HCT116 (cell line): ENCODE results near the gene A2M. TPM values are rescaled to one million over a fixed set of nuclear protein-coding genes. Genes with fewer than 3 reads are reported as not detected.

Source experiments
- ATAC-seq: fragments of 200-7000 bp; cut with Tn5 transposase; 2 replicates; pipeline ENCODE4 v1.9.1; 2020; ENCODE audit warnings: mild to moderate bottlenecking, moderate library complexity
- BruUV-seq: library from RNA; stranded (reverse); fragments of 400-500 nt; replicated peaks from 2 replicates; lab custom pipeline; 2021; lab: Mats Ljungman, UMichigan
- CTCF ChIA-PET: fragments of 300-600 bp; sonication (Branson Sonifier 250); formaldehyde crosslinking; loops from one replicate; lab custom pipeline; 2021; ENCODE audit warnings: antibody characterized with exemption; lab: Charles Lee
- POLR2A ChIA-PET: fragments of 300-600, 350-600 bp; sonication (Branson Sonifier 250); formaldehyde crosslinking; loops from one replicate; lab custom pipeline; 2021; ENCODE audit warnings: antibody characterized with exemption; lab: Charles Lee
- RAD21 ChIA-PET, 2 experiments: fragments of 300-600 bp; sonication (Branson Sonifier 250); formaldehyde crosslinking; loops; one replicate each; lab custom pipeline; 2023; ENCODE audit warnings: low total read pairs in 2 of 2; ENCODE audit not compliant: uncharacterized antibody in 2 of 2, unreplicated experiment in 2 of 2, low non-redundant PET in 1 of 2; lab: Charles Lee
- DNase-seq: peaks from one replicate; pipeline ENCODE4 v3.0.0-alpha.2; 2010; ENCODE audit warnings: low read depth, low spot score
- H2AFZ ChIP-seq: fragments of 200-600 bp; shearing (Covaris generic), sonication (generic); 2 replicates; pipeline ENCODE4 v1.6.1; 2017; ENCODE audit warnings: low read depth, mixed run types, mixed read lengths, antibody characterized with exemption, low read length; ENCODE audit not compliant: poor library complexity, severe bottlenecking
- H3K27ac ChIP-seq: 2 replicates; pipeline ENCODE4 v1.5.1; 2012; ENCODE audit warnings: low read depth, low read length
- H3K27me3 ChIP-seq: fragments of 200-600 bp; sonication (generic); 2 replicates; pipeline ENCODE4 v1.6.1; 2016; ENCODE audit warnings: mixed run types, low read length, mixed read lengths; ENCODE audit not compliant: insufficient read depth
- H3K36me3 ChIP-seq, 2 experiments: fragments of 200-500 bp in 1 of 2; fragments of 200-600 bp in 1 of 2; sonication (Bioruptor generic) in 1 of 2; sonication (generic) in 1 of 2; 2 replicates each; pipeline versions ENCODE4 v1.5.1 to v1.6.1; 2014 to 2016; ENCODE audit warnings: low read length in 2 of 2, inconsistent platforms in 1 of 2, mixed read lengths in 1 of 2, mixed run types in 1 of 2; ENCODE audit not compliant: insufficient read depth in 2 of 2, control insufficient read depth in 1 of 2
- H3K4me1 ChIP-seq, 2 experiments: fragments of 200-600 bp in 1 of 2; sonication (generic) in 1 of 2; 2 replicates each; pipeline versions ENCODE4 v1.5.1 to v1.6.1; 2012 to 2017; ENCODE audit warnings: low read length in 2 of 2, inconsistent platforms in 1 of 2, mild to moderate bottlenecking in 1 of 2, mixed read lengths in 1 of 2, mixed run types in 1 of 2, moderate library complexity in 1 of 2; ENCODE audit not compliant: insufficient read depth in 2 of 2, control insufficient read depth in 1 of 2
- H3K4me2 ChIP-seq: fragments of 200-600 bp; sonication (generic); 2 replicates; pipeline ENCODE4 v1.6.1; 2017; ENCODE audit warnings: mixed run types, low read length, mixed read lengths
- H3K4me3 ChIP-seq, 2 experiments: fragments of 200-600 bp in 1 of 2; sonication (generic) in 1 of 2; replicated peaks in 1 of 2; 2 replicates each; pipeline ENCODE4 v1.5.1; 2011 to 2016; ENCODE audit warnings: low read length in 2 of 2, control low read depth in 1 of 2, low read depth in 1 of 2, mild to moderate bottlenecking in 1 of 2, mixed read lengths in 1 of 2, mixed run types in 1 of 2
- H3K79me2 ChIP-seq: fragments of 200-600 bp; sonication (generic); 2 replicates; pipeline ENCODE4 v1.6.1; 2017; ENCODE audit warnings: mild to moderate bottlenecking, mixed run types, low read length, moderate library complexity, mixed read lengths; ENCODE audit not compliant: insufficient read depth
- H3K9ac ChIP-seq: fragments of 200-600 bp; sonication (generic); 2 replicates; pipeline ENCODE4 v1.6.1; 2016; ENCODE audit warnings: low read length, mixed read lengths
- H3K9me2 ChIP-seq: fragments of 200-600 bp; sonication (generic), shearing (Covaris generic); 2 replicates; pipeline ENCODE4 v1.6.1; 2017; ENCODE audit warnings: mixed run types, mild to moderate bottlenecking, moderate library complexity; ENCODE audit not compliant: insufficient read depth
- H3K9me3 ChIP-seq, 2 experiments: fragments of 200-500 bp in 1 of 2; fragments of 200-600 bp in 1 of 2; sonication (Bioruptor generic) in 1 of 2; sonication (generic) in 1 of 2; 2 replicates each; pipeline ENCODE4 v1.6.1; 2014 to 2017; ENCODE audit warnings: low read length in 2 of 2, mixed read lengths in 2 of 2, inconsistent platforms in 1 of 2, low read depth in 1 of 2, mild to moderate bottlenecking in 1 of 2, mixed run types in 1 of 2, moderate library complexity in 1 of 2; ENCODE audit not compliant: control insufficient read depth in 1 of 2, insufficient read depth in 1 of 2
- H4K20me1 ChIP-seq: fragments of 200-600 bp; sonication (generic), shearing (Covaris generic); 2 replicates; pipeline ENCODE4 v1.6.1; 2017; ENCODE audit warnings: mixed run types, mild to moderate bottlenecking, moderate library complexity; ENCODE audit not compliant: insufficient read depth
- ATF3 ChIP-seq: IDR thresholded peaks from 2 replicates; pipeline ENCODE4 v1.6.1; 2012
- CBX3 ChIP-seq: IDR thresholded peaks from 2 replicates; pipeline ENCODE4 v1.6.1; 2012; ENCODE audit warnings: low read depth
- CEBPB ChIP-seq: IDR thresholded peaks from 2 replicates; pipeline ENCODE4 v1.6.1; 2012; ENCODE audit warnings: low read depth
- CTCF ChIP-seq, 3 experiments: fragments of 200-600 bp in 1 of 3; sonication (generic) in 1 of 3; IDR thresholded peaks in 2 of 3; conservative IDR thresholded peaks in 1 of 3; 2 replicates each; pipeline ENCODE4 v1.5.1; 2012 to 2017; ENCODE audit warnings: low read depth in 2 of 3, low read length in 2 of 3, antibody characterized with exemption in 1 of 3, borderline replicate concordance in 1 of 3, control low read depth in 1 of 3, mild to moderate bottlenecking in 1 of 3, mixed read lengths in 1 of 3, mixed run types in 1 of 3, moderate library complexity in 1 of 3; ENCODE audit not compliant: insufficient read depth in 1 of 3
- ELF1 ChIP-seq: IDR thresholded peaks from 2 replicates; pipeline ENCODE4 v1.6.1; 2012; ENCODE audit warnings: low read depth, borderline replicate concordance
- EZH2 ChIP-seq: fragments of 200-600 bp; sonication (generic); IDR thresholded peaks from 2 replicates; pipeline ENCODE4 v1.6.1; 2017; ENCODE audit warnings: antibody characterized with exemption, mixed run types
- EZH2phosphoT487 ChIP-seq: fragments of 200-600 bp; IDR thresholded peaks from 2 replicates; pipeline ENCODE4 v1.6.1; 2018; ENCODE audit warnings: antibody characterized with exemption, borderline replicate concordance
- FOSL1 ChIP-seq: IDR thresholded peaks from 2 replicates; pipeline ENCODE4 v1.6.1; 2012; ENCODE audit warnings: low read depth
- MAX ChIP-seq: IDR thresholded peaks from 2 replicates; pipeline ENCODE4 v1.6.1; 2012
- POLR2AphosphoS5 ChIP-seq: IDR thresholded peaks from 2 replicates; pipeline ENCODE4 v1.6.1; 2011; ENCODE audit warnings: mild to moderate bottlenecking, low read depth, low read length, moderate library complexity
- REST ChIP-seq: IDR thresholded peaks from 2 replicates; pipeline ENCODE4 v1.6.1; 2012; ENCODE audit warnings: low read depth
- SP1 ChIP-seq: IDR thresholded peaks from 2 replicates; pipeline ENCODE4 v1.6.1; 2012; ENCODE audit warnings: low read depth
- TCF7L2 ChIP-seq: IDR thresholded peaks from 2 replicates; pipeline ENCODE4 v1.7.0; 2011; ENCODE audit warnings: borderline replicate concordance, inconsistent platforms; ENCODE audit not compliant: insufficient read depth, insufficient read length; ENCODE audit errors: extremely low read depth
- YY1 ChIP-seq: IDR thresholded peaks from 2 replicates; pipeline ENCODE4 v1.6.1; 2011; ENCODE audit warnings: low read length, low read depth, moderate library complexity, mild to moderate bottlenecking; ENCODE audit not compliant: insufficient replicate concordance; ENCODE audit errors: extremely low read depth
- ZBTB33 ChIP-seq: IDR thresholded peaks from 2 replicates; pipeline ENCODE4 v1.6.1; 2011; ENCODE audit warnings: mild to moderate bottlenecking, low read length, moderate library complexity; ENCODE audit not compliant: insufficient replicate concordance; ENCODE audit errors: extremely low read depth
- ZNF274 ChIP-seq: fragments of 200-500 bp; sonication (Bioruptor generic); IDR thresholded peaks from 2 replicates; pipeline ENCODE4 v1.6.1; 2014; ENCODE audit warnings: mild to moderate bottlenecking, low read depth, low read length, inconsistent platforms
- intact Hi-C: fragments of 100-400 bp; cut with micrococcal nuclease; formaldehyde crosslinking; loops from 2 replicates; pipeline ENCODE4 v1.10.0; 2022
- total RNA-seq: library from RNA; stranded (reverse); gene quantifications from one replicate; pipeline ENCODE4 v1.2.1, GENCODE V29; 2021; ENCODE audit not compliant: unreplicated experiment

The A2M gene
- total RNA-seq, 1 experiment from 2014 or later = 3.0 TPM

GRCh38 chr12:9022592-9022991, 93.1 kb downstream of the A2M start:
- POLR2A ChIA-PET = no interaction called here
- Histone ChIP-seq H4K20me1 (no peaks in the 10 kb centered on the region), H3K4me1 (no peaks in the 10 kb centered on the region)
- TF ChIP-seq TCF7L2 (no peak), ATF3 (no peak), EZH2 (no peak), MAX (no peak), EZH2phosphoT487 (no peak), CEBPB (no peak), POLR2AphosphoS5 (no peak), CTCF (IDR thresholded peaks at IDR 0.05 in 2 of 3, conservative IDR thresholded peaks at IDR 0.05 in 1 of 3; ENCODE audit: borderline replicate concordance in 1 of 3, insufficient read depth in 1 of 3, low read depth in 2 of 3, low read length in 2 of 3) (no peak), ZNF274 (no peak), REST (no peak), ELF1 (no peak), ZBTB33 (no peak), CBX3 (no peak), FOSL1 (no peak), SP1 (no peak), YY1 (no peak)
- TF ChIP-seq, all 23 proteins: peak for 0
- H3K4me3 ChIP-seq = no peak overlapping the region
- ATAC-seq (no peak), DNase-seq (no peak)
- H3K27ac ChIP-seq = no peak overlapping the region
- H3K27me3 ChIP-seq = no peaks in the 10 kb centered on the region
- no peak overlapping the region for H3K9ac ChIP-seq
- intact Hi-C loops = no loop called here
- no peaks in the 10 kb centered on the region for H3K79me2 ChIP-seq
- H2AFZ ChIP-seq = no peak overlapping the region
- ChIA-PET CTCF (no interaction called here), RAD21 (no interaction called here)
- peaks cover 0 to 9% of the 10 kb centered on the region in 2 experiments; a peak in 1 of 4 replicates for H3K9me3 ChIP-seq
- no peaks in the 10 kb centered on the region for H3K36me3 ChIP-seq
- no peaks in the 10 kb centered on the region for H3K9me2 ChIP-seq
- BruUV-seq = no TSS peak
- no peak overlapping the region for H3K4me2 ChIP-seq
